Measurements from ENCODE around the gene RPH3AL. TPM values are rescaled to one million over a fixed set of nuclear protein-coding genes. Genes with fewer than 3 reads are reported as not detected.

The RPH3AL gene
- total and polyA plus RNA-seq, 2 of the 8 experiments (the other 6 are each of a cell fraction or from before 2014, with no cell fraction given): 5.6 to 5.8 TPM

DNA sequence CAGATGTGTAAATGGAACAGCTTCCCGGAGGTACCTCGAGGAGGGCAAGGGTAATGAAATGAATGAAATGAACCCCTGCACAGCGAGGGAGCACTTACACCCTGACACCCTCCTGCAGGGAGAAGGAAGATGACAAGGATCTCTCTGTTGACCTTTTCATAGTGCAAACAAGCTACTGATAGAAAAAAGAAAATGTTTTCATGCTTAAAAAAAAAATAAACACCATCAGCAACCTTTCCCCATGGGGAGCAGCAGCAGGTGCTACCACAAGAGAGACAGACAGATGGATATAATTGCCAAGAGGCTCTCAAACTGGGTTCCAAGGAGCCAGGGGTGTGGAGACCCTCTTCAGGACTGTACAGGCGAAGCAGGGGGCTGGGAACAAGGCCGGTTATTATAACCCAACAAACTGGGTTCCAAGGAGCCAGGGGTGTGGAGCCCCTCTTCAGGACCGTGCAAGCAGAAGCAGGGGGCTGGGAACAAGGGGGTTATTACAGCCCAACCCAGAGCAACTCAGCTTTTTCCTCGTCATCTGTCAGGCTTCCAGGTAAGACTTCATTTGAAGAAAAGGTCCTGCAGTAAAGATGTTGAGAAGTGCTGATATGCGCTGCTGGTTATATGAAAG is 718 bp upstream of the RPH3AL start:
- Histone ChIP-seq H2AK5ac (ENCODE audit: low read depth, low read length) (no peak overlapping the region), H3K4ac (replicated peaks; ENCODE audit: insufficient read length, low read depth, low read length) (no peak overlapping the region), H2AFZ (ENCODE audit: low read length) (no peak overlapping the region), H2BK15ac (ENCODE audit: low read length) (no peak overlapping the region), H2BK120ac (replicated peaks; ENCODE audit: low read depth, low read length) (no peak overlapping the region), H4K8ac (ENCODE audit: extremely low read depth, insufficient read depth, low read length) (no peak overlapping the region), H4K20me1 (replicated peaks in 1 of 2; ENCODE audit: control insufficient read depth in 1 of 2, insufficient read depth in 2 of 2, low read length in 2 of 2) (no peaks in the 10 kb centered on the region), H3K79me2 (ENCODE audit: control insufficient read depth in 1 of 2, insufficient read depth in 2 of 2, low read length in 2 of 2) (no peaks in the 10 kb centered on the region), H3K4me3 (ENCODE audit: extremely low read depth in 1 of 4, insufficient read depth in 2 of 4, low read depth in 3 of 4, low read length in 4 of 4) (no peak overlapping the region), H3K18ac (ENCODE audit: extremely low read depth, low read length) (no peak overlapping the region), H3K27ac (ENCODE audit: low read depth, low read length) (no peak overlapping the region), H3K23me2 (ENCODE audit: low read depth, low read length) (peaks cover 2% of the 10 kb centered on the region; the same call in 1 of the 2 replicates), H2BK20ac (ENCODE audit: low read length) (no peak overlapping the region), H4K91ac (replicated peaks; ENCODE audit: insufficient read length, low read length) (no peak overlapping the region), H3K4me1 (replicated peaks in 1 of 4; ENCODE audit: control insufficient read depth in 3 of 4, insufficient read depth in 4 of 4, low read length in 3 of 4) (peaks cover 0 to 9% (median 3%) of the 10 kb centered on the region in 4 experiments; a peak in 4 of 7 replicates), H3K9ac (replicated peaks in 1 of 4; ENCODE audit: extremely low read depth in 1 of 4, low read depth in 3 of 4, low read length in 3 of 4) (no peak overlapping the region), H3K9me3 (ENCODE audit: insufficient read depth in 2 of 2, low read depth in 1 of 2, low read length in 1 of 2) (peaks cover 3 to 19% of the 10 kb centered on the region in 2 experiments; a peak in 2 of 4 replicates), H3K79me1 (ENCODE audit: low read depth, low read length) (no peaks in the 10 kb centered on the region), H3K4me2 (ENCODE audit: insufficient read depth in 1 of 2, low read depth in 2 of 2, low read length in 2 of 2) (no peak overlapping the region), H3K56ac (replicated peaks; ENCODE audit: insufficient read length, low read depth, low read length) (no peak overlapping the region), H4K5ac (ENCODE audit: insufficient read length, low read depth, low read length) (no peak overlapping the region), H3K27me3 (replicated peaks in 1 of 4; ENCODE audit: control insufficient read depth in 3 of 4, extremely low read depth in 1 of 4, insufficient read depth in 3 of 4, low read length in 3 of 4) (no peaks in the 10 kb centered on the region), H3K36me3 (ENCODE audit: control insufficient read depth in 2 of 4, insufficient read depth in 4 of 4, low read length in 3 of 4) (no peaks in the 10 kb centered on the region), H2BK5ac (ENCODE audit: low read depth, low read length) (no peak overlapping the region), H3K14ac (ENCODE audit: insufficient read length) (no peak overlapping the region), H2BK12ac (ENCODE audit: low read depth, low read length) (no peak overlapping the region), H3K23ac (ENCODE audit: insufficient read length) (no peak overlapping the region)
- WGBS, 2 experiments (ENCODE audit: extremely low coverage in 1 of 2, insufficient coverage in 1 of 2, insufficient read length in 1 of 2, insufficient replicate concordance in 2 of 2, low coverage in 1 of 2, low lambda C conversion rate in 2 of 2, missing lambda C conversion rate in 1 of 2): 68% methylated on average over 8 of the region's 8 CpGs; no CpG with 5 or more reads in 1 of the 2 experiments
- CTCF ChIA-PET (ENCODE audit: partially characterized antibody): interaction anchor here (0.8 kb wide), 1 partner anchor 34 kb away, joined by 3 read pairs; no protein-coding TSS in a partner anchor
- POLR2A ChIA-PET (ENCODE audit: partially characterized antibody): interaction anchor here (1.2 kb wide), 1 partner anchor 12 kb away, joined by 7 read pairs; no protein-coding TSS in a partner anchor
- TF ChIP-seq EP300 (IDR thresholded peaks at IDR 0.05; ENCODE audit: borderline replicate concordance in 1 of 2, low read depth in 2 of 2, low read length in 2 of 2) (no peak), CHD1 (IDR thresholded peaks at IDR 0.05; ENCODE audit: low read depth, low read length) (no peak), CHD2 (IDR thresholded peaks at IDR 0.05; ENCODE audit: low read length) (no peak), SUZ12 (IDR thresholded peaks at IDR 0.05; ENCODE audit: low read length) (no peak), BACH1 (IDR thresholded peaks at IDR 0.05; ENCODE audit: low read length) (no peak), JUND (IDR thresholded peaks at IDR 0.05; ENCODE audit: low read length) (no peak), CREB1 (IDR thresholded peaks at IDR 0.05) (no peak), SAP30 (IDR thresholded peaks at IDR 0.05; ENCODE audit: insufficient read depth, insufficient replicate concordance, low read length) (no peak), GTF2F1 (IDR thresholded peaks at IDR 0.05; ENCODE audit: borderline replicate concordance, low read depth, low read length) (no peak)
- DNase-seq (ENCODE audit: low read depth in 1 of 2, low spot score in 2 of 2) (no peak), FAIRE-seq (no peak)

Measured in H1 (cell line).